Activated CD8-positive, alpha-beta memory T cell treated with anti-CD3 and anti-CD28 coated beads, Interleukin-2, amount 50 U/mL, for 4 hours (primary cell): ENCODE measurements around the gene MPRIP.

ENCODE experiments used
- DNase-seq: peaks from one replicate; pipeline ENCODE4 v3.0.0-alpha.2; 2020

Gene MPRIP

DNA sequence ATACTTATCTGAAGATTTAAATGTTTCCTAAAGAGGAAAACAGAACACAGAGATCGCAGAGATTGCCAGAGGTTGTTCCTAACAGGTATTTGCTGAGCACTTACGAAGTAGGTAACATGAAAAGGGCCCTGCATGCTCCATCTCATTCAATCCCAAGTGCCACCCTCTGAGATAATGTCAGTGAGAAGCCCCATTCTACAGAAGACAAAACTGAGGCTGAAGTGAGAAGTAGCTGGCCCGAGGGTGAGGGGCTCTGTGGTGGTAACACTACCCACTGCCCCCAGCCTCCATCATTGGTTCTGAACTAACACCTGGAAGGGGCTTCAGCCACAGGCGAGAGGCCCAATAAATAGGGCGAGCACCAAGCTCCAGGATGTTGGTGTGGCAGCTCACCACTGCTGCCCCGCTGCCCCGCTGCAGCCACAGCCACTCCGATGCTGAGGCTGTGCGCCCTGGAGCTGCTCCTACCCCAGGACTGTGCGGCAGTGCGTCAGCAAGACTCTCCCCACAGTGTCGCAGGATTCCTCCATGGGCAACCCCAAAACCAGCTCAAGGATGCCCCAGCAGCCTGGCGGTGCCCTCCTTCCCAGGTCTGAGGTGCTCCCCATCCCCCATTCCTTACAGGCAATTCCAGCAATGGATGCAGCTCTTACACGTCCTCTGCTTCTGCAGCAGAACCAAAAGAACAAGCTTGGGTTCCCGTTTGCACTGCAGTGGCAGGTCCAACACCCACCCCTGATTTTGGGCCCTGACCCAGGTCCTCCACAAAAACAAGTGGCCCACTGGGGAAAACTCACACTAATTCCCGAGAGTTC, 184.4 kb downstream of the MPRIP start:
- DNase-seq, result no peak

DNA sequence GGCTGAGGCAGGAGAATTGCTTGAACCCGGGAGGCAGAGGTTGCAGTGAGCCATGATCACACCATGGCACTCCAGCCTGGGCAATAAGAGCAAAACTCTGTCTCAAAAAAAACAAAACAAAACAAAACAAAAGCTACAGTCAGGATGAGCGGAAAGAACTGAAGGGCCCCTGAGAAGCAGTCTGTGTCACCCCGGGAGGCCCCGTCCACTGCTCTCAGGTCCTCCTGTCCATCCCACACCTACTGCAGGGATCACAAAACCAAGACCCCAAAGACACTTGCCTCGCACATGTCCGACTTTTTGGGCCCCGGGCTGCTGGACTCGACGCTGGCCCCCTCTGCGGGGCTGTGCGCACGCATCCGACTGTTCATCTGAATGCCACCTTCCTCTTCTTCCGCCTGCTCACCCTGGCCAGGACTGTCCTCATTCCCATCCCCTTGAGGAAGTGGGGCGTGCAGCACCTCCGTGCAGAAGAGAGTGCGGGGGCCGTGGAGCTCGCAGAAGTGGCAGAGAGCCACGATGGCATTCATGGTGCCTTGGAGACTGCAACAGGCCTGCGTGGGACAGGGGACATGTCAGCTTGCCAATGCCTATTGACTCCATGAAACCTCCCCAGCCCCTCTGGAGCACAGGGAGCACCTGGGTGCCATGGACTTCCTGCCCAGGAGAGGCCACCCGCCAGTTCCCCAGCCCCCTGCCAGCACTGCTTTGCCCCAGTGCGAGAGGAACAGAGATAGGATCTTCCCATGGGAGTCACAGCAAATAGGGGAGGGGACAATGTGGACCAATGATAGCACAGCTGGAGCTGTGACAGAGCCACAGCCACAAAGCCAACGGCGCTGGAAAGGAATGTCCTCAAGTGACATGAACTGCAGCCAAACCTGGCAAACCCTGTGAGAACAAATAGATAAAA, 185.6 kb downstream of the MPRIP start:
- DNase-seq, result no peak

DNA sequence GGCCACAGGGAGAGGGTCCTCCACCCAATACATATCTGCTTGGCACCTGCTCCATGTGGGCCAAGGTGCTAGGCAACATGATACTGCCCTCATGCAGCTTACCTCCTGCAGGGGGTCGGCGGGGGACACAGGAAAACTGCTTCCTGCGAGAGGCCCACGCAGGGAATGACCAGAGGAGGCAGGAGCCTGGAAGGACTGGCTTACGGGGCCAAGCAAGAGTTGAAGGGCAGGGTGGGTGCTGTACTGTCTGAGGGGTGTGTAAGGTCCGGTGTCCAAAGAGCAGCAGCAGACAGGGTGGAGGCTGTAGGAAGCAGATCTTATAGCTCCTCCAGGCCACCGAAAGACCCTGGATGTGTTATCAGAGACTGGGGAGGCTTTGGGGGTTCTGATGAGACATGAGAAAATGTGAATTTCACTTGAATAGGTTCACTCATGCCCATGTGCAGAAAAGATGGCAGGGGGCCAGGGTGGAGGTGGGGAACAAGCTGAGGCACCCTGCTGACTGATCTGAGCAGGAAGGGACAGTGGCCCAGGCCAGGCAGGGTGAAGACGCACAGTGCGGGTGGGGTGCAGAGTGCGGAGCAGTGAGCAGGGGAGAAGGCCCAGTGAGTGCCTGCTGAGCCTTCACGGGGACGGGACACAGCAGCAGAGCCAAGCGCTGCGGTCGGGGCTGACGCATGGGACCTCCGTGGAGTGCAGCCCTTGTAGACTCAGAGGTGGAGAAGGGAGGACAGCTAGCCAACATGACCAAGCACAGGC, 186.4 kb downstream of the MPRIP start:
- DNase-seq, result no peak

- DNase-seq, result no peak
These were observed 187.4 kb downstream of the MPRIP start for GRCh38 chr17:17229416-17230384.

GRCh38 chr17:17231621-17232302, 189.5 kb downstream of the MPRIP start:
- DNase-seq, result no peak

GRCh38 chr17:17232303-17232621, 190.0 kb downstream of the MPRIP start:
- no peak for DNase-seq

- DNase-seq, result no peak
These were observed 193.2 kb downstream of the MPRIP start for GRCh38 chr17:17235212-17236174.

DNA sequence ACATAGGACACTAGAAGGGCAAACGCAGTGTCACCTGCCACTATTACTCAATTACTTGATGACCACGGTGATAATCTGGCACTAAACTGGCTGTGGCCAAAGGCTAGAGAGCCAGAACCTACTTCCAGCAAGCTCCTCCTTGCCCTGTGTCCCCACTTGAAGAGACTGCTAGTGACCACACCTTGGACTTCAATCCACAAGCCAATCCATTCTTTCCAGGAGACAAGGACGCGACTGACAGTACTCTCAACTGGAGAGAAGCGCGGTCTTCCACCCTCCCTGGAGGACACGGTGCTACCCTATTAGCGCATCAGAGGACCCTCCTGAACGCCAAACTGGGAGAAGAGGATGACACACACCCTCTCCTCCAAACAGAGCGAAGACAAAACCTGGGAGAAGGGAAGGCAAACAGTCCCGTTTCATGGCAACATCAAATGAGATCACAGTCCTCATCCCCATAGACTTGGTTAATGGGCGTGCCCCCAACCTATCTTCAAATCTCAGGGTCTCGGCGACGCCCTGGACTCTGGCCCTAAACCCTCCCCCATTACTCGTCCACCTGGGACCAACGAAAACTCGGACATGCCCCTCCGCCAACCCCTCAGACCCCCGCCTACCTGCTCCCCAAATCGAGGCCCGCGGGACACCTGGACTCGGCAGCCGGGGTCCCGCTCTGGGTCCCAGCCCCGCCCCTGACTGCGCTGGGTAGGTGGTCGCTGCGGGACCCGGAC, 194.2 kb downstream of the MPRIP start:
- no peak for DNase-seq

DNA sequence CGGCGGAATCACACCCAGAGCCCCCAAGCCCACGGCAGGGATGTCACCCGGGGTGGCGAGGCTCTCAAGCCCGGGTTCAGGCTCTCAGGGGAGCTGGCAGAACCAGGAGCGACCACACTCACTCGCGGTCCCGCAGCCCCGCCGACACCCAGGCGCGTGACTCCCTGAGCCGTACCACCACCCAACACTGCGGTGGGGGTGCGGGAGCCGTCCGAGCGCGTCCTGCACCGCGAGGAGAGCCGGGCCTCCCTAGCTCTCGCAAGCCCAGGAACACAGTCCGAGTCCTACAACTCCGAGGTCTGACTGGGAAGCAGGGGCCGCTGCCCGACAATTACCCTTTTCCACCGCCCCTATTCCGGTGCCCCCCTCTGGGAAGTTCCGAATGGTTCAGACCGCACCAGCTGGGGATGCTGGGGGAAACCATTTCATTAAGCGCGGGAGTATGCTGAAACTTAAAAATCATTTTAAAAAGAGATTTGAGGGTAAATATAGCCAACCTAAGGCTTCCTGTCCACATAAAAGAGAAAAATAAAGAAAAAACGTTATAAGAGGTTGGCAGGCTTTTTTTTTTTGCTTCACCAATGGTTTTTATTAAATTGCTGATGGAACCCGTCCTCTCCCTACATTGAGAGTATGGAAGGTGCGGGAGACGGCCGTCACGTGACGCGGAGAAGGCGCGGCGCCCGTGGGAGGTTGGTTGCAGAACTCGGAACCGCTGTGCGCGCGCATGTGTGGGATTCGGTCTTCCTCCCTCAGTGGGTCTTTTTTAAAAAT, 195.0 kb downstream of the MPRIP start, which contains the start of gene FLCN:
Gene FLCN (minus strand): TSS at position 143 of the 774 bp plus-strand sequence. CDS start 9,031 bp downstream, outside the sequence.
- peak; percentile 90 for DNase-seq

GRCh38 chr17:17239832-17240231, 197.6 kb downstream of the MPRIP start:
- DNase-seq, result no peak

- DNase-seq, result no peak
These were observed 199.4 kb downstream of the MPRIP start for GRCh38 chr17:17241656-17242055.

GRCh38 chr17:17242246-17242645, 200.0 kb downstream of the MPRIP start:
- no peak for DNase-seq
